Keratinocyte (primary cell): ENCODE measurements around the gene ZNF627. TPM values are rescaled to one million over a fixed set of nuclear protein-coding genes. Genes with fewer than 3 reads are reported as not detected.
"Not testable (repeated sequence)": the region's sequence is repeated elsewhere in the genome, so short reads cannot be mapped to it uniquely, and the experiment has no call there.

Experiments
- DNase-seq: peaks from one replicate; pipeline ENCODE4 v3.0.0-alpha.2; 2011; ENCODE audit warnings: low read depth, missing footprints, low spot score
- FAIRE-seq: peaks from 2 replicates; lab custom pipeline; 2011; peaks lifted over from hg19 to GRCh38; lab: Jason Lieb, UNC
- H2AFZ ChIP-seq: 2 replicates; pipeline ENCODE4 v1.6.0; 2012; ENCODE audit warnings: low read length, control low read depth, inconsistent platforms; ENCODE audit not compliant: control insufficient read depth
- H3K27ac ChIP-seq: 2 replicates; pipeline ENCODE4 v1.5.1; 2011; ENCODE audit warnings: low read length; ENCODE audit not compliant: control insufficient read depth, insufficient read depth
- H3K27me3 ChIP-seq: 3 replicates; pipeline ENCODE4 v1.6.0; 2011; ENCODE audit warnings: low read length; ENCODE audit not compliant: control insufficient read depth, insufficient read depth; ENCODE audit errors: extremely low read depth
- H3K36me3 ChIP-seq, 2 experiments: 2 replicates in 1 of 2; 3 replicates in 1 of 2; pipeline ENCODE4 v1.5.1; 2011; ENCODE audit warnings: low read length in 2 of 2, mild to moderate bottlenecking in 1 of 2; ENCODE audit not compliant: control insufficient read depth in 2 of 2, insufficient read depth in 2 of 2; ENCODE audit errors: extremely low read depth in 1 of 2
- H3K4me1 ChIP-seq: 3 replicates; pipeline ENCODE4 v1.5.1; 2011; ENCODE audit warnings: low read length; ENCODE audit not compliant: control insufficient read depth, insufficient read depth; ENCODE audit errors: extremely low read depth
- H3K4me2 ChIP-seq: 3 replicates; pipeline ENCODE4 v1.6.0; 2011; ENCODE audit warnings: low read depth, low read length; ENCODE audit not compliant: control insufficient read depth, insufficient read depth; ENCODE audit errors: extremely low read depth
- H3K4me3 ChIP-seq, 3 experiments: fragments of 200-600 bp in 1 of 3; sonication (generic) in 1 of 3; 2 replicates in 2 of 3; 3 replicates in 1 of 3; pipeline ENCODE4 v1.5.1; 2011 to 2016; ENCODE audit warnings: low read length in 3 of 3, mild to moderate bottlenecking in 3 of 3, control low read depth in 2 of 3, inconsistent platforms in 1 of 3, low read depth in 1 of 3, mixed read lengths in 1 of 3, mixed run types in 1 of 3, moderate library complexity in 1 of 3; ENCODE audit not compliant: control insufficient read depth in 2 of 3, insufficient read depth in 2 of 3; ENCODE audit errors: extremely low read depth in 1 of 3
- H3K79me2 ChIP-seq: 2 replicates; pipeline ENCODE4 v1.6.0; 2012; ENCODE audit warnings: low read length; ENCODE audit not compliant: control insufficient read depth, insufficient read depth
- H3K9ac ChIP-seq: 3 replicates; pipeline ENCODE4 v1.6.0; 2011; ENCODE audit warnings: low read length; ENCODE audit not compliant: control insufficient read depth, insufficient read depth; ENCODE audit errors: extremely low read depth
- H3K9me1 ChIP-seq: 3 replicates; pipeline ENCODE4 v1.6.0; 2011; ENCODE audit warnings: low read length; ENCODE audit not compliant: control insufficient read depth, insufficient read depth; ENCODE audit errors: extremely low read depth
- H3K9me3 ChIP-seq: 2 replicates; pipeline ENCODE4 v1.5.1; 2012; ENCODE audit warnings: low read depth, low read length; ENCODE audit not compliant: control insufficient read depth
- H4K20me1 ChIP-seq: 3 replicates; pipeline ENCODE4 v1.6.0; 2011; ENCODE audit warnings: low read length; ENCODE audit not compliant: control insufficient read depth, insufficient read depth; ENCODE audit errors: extremely low read depth
- EZH2 ChIP-seq: IDR thresholded peaks from one replicate; pipeline ENCODE4 v1.6.1; 2012; ENCODE audit warnings: inconsistent platforms, mild to moderate bottlenecking, low read length, moderate library complexity
- dilution Hi-C: fragments of 300-500 bp; cut with MboI; formaldehyde crosslinking; loops from one replicate; pipeline ENCODE4 v1.7.0; 2020; ENCODE audit warnings: low sequenced_read_pairs; ENCODE audit not compliant: extremely low pct_ligation_motif_present
- polyA plus RNA-seq, 5 experiments: library from polyadenylated mRNA; depleted of rRNA in 3 of 5; stranded (reverse) in 3 of 5; stranded (forward) in 1 of 5; unstranded in 1 of 5; fragments of >200 nt; gene quantifications; 1 replicate in 1 of 5; 2 replicates in 3 of 5; 3 replicates in 1 of 5; pipeline versions ENCODE4 v1.2.1 to v1.2.3, GENCODE V29; 2011 to 2012; ENCODE audit warnings: missing spikeins in 2 of 5, low read depth in 1 of 5, low replicate concordance in 1 of 5
- TF ChIP-seq, protein P1 (sequence below), 3 experiments: IDR thresholded peaks in 1 of 3; conservative IDR thresholded peaks in 1 of 3; optimal IDR thresholded peaks in 1 of 3; 2 replicates in 2 of 3; 3 replicates in 1 of 3; pipeline versions ENCODE3 to v1.5.1; 2011; ENCODE audit warnings: low read length in 3 of 3, mild to moderate bottlenecking in 3 of 3, moderate library complexity in 2 of 3, control low read depth in 1 of 3, inconsistent platforms in 1 of 3; ENCODE audit not compliant: insufficient read depth in 2 of 3; ENCODE audit errors: extremely low read depth in 1 of 3

Gene ZNF627
- polyA plus RNA-seq, 1 donor (not counting 4 experiments of a cell fraction or from before 2014, with no cell fraction given): 8.5 TPM

DNA sequence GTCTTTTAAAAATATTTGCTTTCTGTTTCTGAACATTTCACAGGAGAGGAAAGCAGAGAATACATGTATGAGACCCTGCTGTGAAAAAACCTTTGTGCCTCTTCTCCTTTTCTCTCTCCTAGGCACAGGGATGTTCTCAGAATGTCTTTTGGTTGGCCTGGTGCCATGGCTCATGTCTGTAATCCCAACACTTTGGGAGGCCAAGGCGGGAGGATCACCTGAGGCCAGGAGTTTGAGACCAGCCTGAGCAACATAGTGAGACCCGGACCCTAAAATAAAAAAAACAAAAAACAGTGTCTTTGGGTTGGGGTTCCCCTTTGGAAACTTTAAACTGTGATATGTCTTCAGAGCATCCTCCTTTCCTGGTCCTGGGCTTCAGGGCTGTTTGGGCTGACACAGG lies 1.5 kb downstream of the ZNF627 start:
- FAIRE-seq (no peak), DNase-seq (no peak)
- Histone ChIP-seq H3K79me2 (peaks cover 52% of the 10 kb centered on the region), H3K4me1 (peaks cover 7% of the 10 kb centered on the region), H3K36me3 (peaks cover 4 to 11% of the 10 kb centered on the region in 2 experiments), H3K4me3 (peak overlapping the region in 2 of 3 experiments; percentile 91 to 97), H3K27ac (no peak overlapping the region), H2AFZ (no peak overlapping the region), H3K9ac (no peak overlapping the region), H3K4me2 (peak overlapping the region; percentile 95), H3K9me3 (no peaks in the 10 kb centered on the region), H3K27me3 (no peaks in the 10 kb centered on the region), H3K9me1 (no peaks in the 10 kb centered on the region), H4K20me1 (no peaks in the 10 kb centered on the region)
- TF ChIP-seq, protein P1, sequence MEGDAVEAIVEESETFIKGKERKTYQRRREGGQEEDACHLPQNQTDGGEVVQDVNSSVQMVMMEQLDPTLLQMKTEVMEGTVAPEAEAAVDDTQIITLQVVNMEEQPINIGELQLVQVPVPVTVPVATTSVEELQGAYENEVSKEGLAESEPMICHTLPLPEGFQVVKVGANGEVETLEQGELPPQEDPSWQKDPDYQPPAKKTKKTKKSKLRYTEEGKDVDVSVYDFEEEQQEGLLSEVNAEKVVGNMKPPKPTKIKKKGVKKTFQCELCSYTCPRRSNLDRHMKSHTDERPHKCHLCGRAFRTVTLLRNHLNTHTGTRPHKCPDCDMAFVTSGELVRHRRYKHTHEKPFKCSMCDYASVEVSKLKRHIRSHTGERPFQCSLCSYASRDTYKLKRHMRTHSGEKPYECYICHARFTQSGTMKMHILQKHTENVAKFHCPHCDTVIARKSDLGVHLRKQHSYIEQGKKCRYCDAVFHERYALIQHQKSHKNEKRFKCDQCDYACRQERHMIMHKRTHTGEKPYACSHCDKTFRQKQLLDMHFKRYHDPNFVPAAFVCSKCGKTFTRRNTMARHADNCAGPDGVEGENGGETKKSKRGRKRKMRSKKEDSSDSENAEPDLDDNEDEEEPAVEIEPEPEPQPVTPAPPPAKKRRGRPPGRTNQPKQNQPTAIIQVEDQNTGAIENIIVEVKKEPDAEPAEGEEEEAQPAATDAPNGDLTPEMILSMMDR (optimal IDR thresholded peaks at IDR 0.05 in 1 of 3, IDR thresholded peaks at IDR 0.05 in 1 of 3, conservative IDR thresholded peaks at IDR 0.05 in 1 of 3; ENCODE audit: extremely low read depth in 1 of 3, insufficient read depth in 2 of 3, low read length in 3 of 3): no peak
- TF ChIP-seq EZH2: no peak
- dilution Hi-C loops: no loop called here

DNA sequence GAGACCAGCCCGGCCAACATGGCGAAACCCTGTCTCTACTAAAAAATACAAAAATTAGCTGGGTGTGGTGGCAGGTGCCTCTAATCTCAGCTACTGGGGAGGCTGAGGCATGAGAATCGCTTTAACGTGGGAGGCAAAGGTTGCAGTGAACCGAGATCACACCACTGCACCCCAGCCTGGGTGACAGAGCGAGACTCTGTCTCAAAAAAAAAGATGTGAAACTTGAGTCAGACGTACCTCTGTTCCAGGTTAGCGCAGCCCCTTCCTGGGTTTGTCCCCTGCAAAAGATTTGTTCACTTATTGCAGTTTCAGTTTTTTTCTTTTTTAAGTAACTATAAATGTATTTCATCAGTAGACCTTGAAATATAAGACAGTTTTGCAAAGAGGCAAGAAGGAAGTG lies 2.4 kb downstream of the ZNF627 start:
- H2AFZ ChIP-seq, DNase-seq, FAIRE-seq, dilution Hi-C loops, H3K4me1 ChIP-seq, H3K27me3 ChIP-seq, H3K4me2 ChIP-seq, H3K9me1 ChIP-seq, H3K9me3 ChIP-seq, H4K20me1 ChIP-seq, H3K27ac ChIP-seq, H3K9ac ChIP-seq, H3K4me3 ChIP-seq: not testable (repeated sequence)
- Histone ChIP-seq H3K36me3 (peaks cover 7 to 17% of the 10 kb centered on the region in 2 experiments), H3K79me2 (peaks cover 58% of the 10 kb centered on the region)

DNA sequence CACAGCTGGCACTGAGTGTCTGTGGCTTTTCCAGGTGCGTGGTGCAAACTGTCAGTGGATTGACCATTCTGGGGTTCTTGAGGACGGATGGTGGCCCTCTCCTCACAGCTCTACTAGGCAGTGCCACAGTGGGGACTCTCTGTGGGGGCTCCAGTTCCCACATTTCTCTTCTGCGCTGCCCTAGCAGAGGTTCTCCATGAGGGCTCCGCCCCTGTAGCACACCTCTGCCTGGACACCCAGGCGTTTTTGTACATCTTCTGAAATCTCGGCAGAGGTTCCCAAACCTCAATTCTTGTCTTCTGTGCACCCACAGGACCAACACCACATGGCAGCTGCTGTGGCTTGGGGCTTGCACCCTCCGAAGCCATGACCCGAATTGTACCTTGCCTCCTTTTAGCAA lies 9.2 kb downstream of the ZNF627 start:
- Histone ChIP-seq H3K79me2 (peaks cover 27% of the 10 kb centered on the region), H4K20me1 (peaks cover 2% of the 10 kb centered on the region), H3K27ac (no peak overlapping the region), H3K9me1 (no peaks in the 10 kb centered on the region), H3K4me1 (no peaks in the 10 kb centered on the region), H3K4me2 (no peak overlapping the region), H3K4me3 (no peak overlapping the region), H3K27me3 (no peaks in the 10 kb centered on the region), H2AFZ (no peak overlapping the region), H3K36me3 (peaks cover 5% of the 10 kb centered on the region in 2 experiments), H3K9ac (no peak overlapping the region), H3K9me3 (no peaks in the 10 kb centered on the region)
- DNase-seq (no peak), FAIRE-seq (no peak)
- TF ChIP-seq EZH2: no peak
- TF ChIP-seq, protein P1 (optimal IDR thresholded peaks at IDR 0.05 in 1 of 3, IDR thresholded peaks at IDR 0.05 in 1 of 3, conservative IDR thresholded peaks at IDR 0.05 in 1 of 3; ENCODE audit: extremely low read depth in 1 of 3, insufficient read depth in 2 of 3, low read length in 3 of 3): no peak
- dilution Hi-C loops: no loop called here
